GM18858 (cell line): Measurements from ENCODE around the gene DFFA.

Source experiments
- ATAC-seq: cut with Tn5 transposase; IDR thresholded peaks from one replicate; pipeline ENCODE4 v1.9.1; 2021; ENCODE audit not compliant: unreplicated experiment

Gene DFFA, protein sequence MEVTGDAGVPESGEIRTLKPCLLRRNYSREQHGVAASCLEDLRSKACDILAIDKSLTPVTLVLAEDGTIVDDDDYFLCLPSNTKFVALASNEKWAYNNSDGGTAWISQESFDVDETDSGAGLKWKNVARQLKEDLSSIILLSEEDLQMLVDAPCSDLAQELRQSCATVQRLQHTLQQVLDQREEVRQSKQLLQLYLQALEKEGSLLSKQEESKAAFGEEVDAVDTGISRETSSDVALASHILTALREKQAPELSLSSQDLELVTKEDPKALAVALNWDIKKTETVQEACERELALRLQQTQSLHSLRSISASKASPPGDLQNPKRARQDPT

DNA sequence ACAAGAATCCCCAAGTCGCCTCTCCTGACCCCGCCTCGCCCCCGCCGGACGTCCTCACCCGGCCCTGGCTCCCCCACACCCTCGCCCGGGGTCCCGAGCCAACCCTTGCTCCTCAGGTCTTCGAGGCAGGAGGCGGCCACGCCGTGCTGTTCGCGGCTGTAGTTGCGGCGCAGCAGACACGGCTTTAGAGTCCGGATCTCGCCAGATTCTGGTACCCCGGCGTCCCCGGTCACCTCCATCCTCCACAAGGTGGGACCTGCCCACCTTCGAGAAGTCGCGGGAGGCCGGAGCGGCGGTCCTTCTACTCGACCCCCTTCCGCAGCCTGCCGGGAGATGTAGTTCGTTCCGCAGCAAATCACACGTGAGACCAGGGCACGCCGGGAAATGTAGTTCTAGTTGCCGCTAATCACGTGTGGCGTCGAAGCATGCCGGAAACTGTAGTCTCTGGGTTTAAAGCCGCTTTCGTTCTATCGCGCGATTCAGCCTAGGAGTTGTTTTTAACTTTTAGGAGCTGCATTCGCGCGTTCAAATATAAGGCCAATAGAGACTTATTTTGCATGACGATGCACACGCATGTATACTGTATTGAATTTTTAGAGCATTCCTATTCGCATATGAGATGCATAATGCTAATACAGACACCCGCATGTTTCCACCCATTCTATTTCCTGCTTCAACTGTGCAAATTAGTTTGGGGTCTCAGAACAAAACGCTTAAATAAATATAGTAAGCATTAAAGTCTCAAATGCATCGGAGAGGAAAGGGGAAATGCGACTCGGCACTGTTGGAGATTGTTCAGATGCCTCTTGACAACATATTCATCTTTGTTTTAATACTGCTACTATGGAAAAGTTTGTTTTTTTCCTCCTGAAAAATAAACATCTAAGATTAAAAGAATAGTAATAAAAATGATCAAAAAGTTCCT is at the start of gene DFFA:
Gene DFFA (minus strand): TSS at position 310 of the 925 bp plus-strand sequence. CDS start 71 bp downstream, at position 239.
- peak; percentile 70 for ATAC-seq

DNA sequence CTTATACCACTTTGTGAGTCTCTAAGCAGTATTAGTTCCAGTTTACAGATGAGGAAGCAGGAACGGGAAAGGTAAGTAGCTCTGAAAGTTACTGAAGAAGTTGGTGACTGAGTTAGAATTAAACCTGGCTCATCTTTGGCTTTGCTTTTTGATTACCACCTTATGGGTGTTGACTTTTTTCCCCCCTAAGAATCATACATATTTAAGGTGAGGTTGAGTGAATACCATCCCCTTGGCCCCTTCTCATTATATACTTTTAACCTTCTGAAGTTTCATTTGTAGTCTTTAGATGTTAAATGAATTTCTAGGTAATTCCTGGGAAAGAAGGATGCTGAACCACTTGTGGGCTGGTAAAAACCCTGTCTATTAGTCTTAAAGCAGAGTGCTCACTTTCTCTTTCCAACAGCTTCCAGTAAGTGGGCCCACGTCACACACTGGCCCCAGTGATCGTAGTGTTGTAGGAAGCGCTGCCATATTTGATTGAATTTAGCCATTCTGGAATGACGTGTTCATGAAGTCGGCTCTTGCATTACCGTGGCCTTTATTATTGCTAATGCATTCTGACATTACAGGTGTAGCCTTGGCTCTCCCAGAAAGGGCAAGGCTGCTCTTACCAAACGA is 49.3 kb upstream of the DFFA start:
- no peak for ATAC-seq

DNA sequence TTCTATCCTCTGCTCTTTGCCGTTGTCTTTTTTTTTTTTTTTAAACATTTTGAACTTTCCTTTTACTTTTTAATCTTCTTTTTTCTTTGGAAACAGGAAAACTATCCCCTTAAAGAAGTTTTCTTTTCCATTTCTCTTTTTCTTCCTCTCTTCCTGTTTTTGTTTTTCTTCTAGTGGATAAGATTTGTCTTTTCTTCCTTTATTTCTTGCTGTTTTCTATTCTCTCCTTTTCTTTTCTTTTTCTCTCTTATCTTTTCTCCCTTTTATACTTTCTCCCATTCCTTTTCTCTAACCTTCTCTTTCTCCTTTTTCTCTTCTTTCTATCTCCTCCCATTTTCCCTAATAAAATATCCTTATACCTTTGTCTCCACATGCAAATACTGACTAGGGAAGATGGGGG is 48.6 kb upstream of the DFFA start:
- no peak for ATAC-seq

DNA sequence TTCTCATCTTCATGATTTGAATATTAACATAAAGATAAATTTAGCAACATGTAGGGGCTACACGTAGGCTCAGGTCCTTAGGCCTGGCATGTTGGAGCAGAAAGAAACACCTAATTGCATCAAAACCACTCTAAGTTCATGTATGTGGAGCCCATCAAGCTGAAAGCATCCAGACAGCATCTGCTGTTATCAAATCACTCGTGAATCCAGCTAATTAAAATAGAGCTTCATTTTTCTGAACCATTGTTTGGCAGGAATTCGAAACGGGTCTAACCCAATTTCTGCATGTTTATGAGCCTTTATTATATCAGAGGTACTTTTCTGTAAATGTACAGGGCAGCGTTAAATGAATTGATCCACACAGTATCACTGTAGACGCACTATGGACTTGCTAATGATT is 48.2 kb upstream of the DFFA start:
- no peak for ATAC-seq

DNA sequence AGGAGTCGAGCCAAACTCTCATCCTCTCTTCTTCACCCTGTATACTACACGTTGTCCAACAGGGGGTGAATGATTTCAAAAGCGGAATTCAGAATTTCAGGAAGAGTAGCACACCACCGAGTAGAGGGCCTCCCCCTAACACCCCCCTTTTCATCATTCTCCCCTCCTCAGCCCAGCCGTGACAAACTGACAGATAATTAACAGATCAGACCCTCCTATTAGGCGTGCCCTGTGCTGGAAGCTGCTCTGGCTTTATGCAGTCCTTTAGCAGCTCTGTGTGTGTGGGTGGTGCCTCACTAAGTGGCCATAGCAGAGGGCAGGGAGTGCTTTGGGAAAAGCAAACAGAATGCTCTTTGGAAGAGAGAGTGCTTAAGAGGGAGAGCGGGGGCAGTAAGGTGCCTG is 46.7 kb upstream of the DFFA start:
- no peak for ATAC-seq

DNA sequence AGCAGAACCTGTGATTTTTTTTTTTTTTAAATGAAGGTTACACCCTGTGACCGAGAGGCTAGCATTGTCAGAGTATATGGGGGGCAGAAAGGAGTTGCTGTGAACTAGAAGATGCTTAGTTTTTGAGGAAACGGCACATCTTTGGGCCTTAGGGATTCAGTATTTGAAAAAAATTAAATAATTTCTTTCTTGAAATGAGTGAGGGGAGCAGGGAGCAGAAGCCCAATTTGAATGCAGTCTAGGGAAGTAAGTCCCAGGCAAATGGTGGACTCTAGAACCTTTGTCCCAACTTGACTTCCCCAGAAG is 45.3 kb upstream of the DFFA start:
- no peak for ATAC-seq

DNA sequence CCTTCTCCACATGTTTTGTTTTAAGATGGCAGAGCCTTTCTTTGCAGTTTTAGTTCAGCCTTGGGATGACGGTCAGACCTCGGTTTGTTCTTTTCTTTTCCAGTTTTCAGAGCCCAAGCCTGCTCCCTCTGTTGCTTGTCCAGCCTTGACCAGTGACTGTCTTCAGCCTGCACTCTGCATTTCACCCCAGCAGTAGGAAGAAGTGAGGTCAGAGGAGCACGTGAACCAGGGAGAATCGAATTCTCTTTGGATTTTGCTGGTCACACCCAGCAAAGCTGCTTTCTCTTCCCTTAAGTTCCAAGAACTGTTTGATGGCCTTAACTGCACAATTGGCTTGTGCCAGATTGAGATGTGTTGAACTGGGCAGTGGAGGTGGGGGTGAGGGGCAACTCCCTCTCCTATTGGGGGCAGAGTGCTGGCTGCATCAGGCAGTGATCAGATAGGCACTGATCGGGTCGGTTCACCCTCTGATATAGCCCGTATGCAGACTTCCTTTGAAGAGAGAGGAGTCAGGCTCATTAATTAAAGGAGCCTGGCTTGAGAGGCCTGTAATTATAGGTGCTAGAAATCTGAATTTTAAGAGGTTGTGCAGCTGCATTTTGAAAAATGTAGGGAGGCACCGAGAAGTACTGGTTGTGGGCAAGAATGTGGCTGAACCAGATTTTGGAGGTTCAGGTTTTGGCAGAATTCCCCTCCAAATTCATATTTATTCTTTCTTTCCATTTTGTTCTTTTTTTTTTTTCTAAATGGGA is 44.8 kb upstream of the DFFA start:
- no peak for ATAC-seq

DNA sequence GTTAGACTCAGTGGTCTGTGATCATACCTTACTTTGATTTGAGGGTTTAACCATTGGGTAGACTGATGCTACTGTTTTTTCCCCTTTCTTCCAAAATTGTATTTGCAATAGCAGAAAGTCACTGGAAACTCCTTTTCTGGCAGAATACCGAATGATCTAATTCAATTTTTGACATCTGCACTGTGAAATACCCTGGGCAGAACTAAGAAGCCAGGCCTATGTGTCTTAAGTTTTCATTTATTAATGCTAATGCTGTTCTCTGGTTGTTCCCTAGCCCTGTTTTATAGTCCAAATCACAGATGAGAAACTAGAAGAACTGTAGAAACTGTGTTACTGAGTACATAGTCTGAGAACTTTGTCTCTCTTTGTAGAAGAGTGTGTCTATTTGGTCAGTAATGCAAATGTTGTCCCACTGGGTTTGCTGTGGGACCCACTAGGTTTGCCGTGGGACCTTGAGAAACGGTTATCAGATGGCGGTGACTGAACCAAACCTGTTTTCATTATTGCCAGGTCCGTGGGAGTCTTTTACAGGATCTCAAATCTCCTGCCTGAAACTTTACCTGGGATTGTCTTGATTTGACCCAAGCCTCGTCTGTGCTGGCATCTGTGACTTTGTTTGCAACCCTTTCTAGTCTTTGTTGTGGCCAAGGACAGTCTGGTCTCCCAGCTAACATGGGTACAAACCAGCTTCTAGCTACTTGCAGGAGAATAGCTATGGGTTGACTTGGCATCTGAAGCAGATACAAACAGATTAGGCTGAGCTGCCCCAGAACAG is 43.8 kb upstream of the DFFA start:
- no peak for ATAC-seq

DNA sequence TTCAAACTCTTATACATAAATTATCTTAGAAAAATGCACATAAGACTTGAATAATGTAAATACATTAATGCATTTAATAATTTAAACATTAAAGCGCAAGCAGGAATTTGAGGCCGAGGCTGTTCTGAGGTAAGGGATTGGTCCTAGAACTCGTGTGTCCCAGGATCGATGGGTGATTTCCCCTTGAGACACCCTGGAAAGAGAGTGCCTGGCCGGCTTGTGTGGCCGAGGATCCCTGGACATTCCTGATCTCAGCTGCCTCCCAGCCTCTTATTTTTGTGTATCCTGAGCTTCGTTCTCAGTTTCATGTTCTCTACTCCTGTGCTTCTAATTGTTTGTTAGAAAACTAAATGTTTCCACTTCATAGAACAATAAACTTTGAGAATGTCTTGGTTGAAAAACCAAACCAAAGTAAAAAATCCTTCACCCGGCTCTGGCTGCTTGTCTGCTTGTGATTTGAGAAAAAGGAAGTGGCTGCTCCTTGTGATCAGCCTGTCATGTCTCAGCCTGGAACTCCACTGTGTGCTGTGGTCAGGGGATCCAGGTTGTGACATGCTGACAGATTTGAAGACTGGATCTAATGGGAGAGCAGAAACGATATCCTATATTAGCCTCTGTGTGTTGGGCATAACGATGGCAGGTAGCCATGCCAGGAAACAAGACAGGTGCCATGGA is 43.1 kb upstream of the DFFA start:
- no peak for ATAC-seq

DNA sequence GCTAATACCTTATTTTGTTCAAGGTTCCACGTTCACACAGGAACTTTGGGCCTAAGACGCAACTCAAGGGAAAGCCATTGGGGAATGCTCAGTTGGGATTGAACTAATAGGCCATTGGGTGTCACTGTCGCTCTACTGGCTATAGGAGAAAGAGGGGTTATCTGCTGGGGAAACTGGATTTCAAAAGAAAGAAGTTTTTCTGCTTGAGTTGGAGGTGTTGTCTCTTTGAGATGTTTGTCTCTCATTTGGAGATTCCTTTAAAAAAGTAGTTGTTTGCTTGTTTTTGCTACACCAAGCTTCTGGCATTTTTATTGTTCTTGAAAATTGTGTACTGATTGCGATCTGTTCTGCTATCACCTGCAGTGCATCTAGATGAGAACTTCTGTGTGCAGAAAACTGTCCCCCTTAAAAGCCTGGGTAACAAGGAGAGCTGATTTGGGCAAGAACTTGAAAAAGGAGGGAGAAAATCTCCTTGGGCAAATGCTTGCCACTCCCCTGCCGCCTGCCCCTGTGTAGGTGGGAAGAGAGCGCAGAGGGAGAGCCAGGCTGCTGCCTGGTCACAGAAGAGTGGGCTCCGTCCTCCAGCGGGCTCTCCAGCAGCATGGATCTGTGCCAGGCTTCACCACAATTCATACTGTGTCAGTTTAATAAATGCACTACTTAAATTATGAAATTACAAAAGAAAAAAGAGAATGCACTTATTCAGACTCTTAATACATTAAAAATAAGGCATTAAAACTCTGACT is 42.3 kb upstream of the DFFA start:
- ATAC-seq, result no peak

DNA sequence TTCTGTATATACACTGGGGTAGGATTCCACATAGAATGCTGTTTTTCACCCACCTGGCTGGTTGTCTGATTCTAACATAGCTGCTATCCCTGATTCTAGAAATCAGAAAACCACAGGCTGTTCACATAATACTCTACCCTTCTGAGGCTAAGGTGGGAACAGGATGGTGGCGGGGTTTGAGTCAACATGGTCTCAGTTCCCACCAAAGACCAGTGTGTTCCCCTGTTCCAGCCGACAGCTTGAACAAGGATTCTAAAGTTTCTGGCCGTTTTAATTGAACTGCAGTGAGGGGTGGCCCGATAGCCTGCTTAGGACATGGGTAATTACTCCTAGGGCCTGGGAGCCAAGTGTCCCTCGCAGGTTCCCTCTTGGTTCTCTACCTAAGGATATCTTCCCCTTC is 40.9 kb upstream of the DFFA start:
- no peak for ATAC-seq

DNA sequence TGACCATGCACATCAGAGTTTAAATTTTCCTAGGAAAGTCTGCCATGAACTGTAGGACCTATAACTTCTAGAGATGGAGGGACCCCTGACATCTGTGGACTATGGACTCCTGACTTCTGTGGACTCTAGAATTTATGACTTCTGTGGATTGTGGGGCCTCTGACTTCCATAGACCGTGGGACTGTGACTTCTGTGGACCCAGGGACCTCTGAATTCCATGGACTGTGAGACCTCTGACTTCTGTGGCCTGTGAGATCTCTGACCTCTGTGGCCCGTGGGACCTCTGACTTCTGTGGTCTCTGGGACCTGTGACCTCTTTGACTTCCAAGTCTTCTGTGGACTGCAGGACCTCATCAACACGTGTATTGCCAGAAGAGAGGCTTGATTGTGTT is 39.2 kb upstream of the DFFA start:
- no peak for ATAC-seq

DNA sequence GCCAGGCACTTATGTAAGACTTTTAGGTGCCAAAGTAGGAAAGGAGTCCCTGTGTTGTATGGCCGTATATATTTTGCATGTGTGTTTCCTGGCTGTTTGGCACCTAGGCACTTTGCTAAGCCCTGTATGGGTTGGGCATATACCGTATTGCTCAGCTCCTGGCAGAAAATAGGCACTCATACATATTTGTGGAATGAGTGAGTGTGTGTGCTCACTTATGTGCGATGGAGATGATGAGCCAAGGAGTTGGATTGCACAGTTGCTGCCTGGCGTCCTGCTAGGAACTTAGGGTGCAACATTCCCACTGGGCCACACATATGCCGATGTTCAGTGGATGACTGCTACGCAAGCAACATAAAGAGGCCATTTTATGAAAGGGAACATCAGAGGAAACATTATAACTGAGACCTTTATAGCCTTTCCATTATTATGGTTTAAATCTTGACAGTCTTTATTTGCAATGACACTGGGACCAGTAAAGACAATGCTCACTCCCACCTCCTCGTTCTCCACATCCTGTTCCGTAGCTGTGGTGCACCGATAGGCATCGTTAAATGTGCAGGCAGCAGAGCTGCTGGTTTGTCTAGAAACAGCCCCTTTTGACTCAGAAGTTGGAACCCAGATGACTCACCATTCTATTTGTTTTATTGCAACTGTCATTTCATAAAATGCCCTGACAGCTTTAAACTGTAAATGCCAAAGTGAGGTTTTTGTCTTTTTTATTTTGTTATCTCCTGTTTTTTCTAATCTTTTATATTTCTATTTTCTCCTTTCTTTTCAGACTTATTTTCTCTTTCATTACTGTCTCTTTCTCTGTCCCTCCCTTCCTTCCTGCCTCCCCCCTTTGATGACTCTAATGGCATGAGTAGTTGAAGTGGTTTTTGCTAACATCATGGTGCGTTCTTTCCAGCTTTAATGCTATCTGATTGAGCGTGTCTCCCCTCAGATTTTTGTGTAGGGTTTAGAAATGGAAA is 38.5 kb upstream of the DFFA start:
- ATAC-seq, result peak; percentile 79

DNA sequence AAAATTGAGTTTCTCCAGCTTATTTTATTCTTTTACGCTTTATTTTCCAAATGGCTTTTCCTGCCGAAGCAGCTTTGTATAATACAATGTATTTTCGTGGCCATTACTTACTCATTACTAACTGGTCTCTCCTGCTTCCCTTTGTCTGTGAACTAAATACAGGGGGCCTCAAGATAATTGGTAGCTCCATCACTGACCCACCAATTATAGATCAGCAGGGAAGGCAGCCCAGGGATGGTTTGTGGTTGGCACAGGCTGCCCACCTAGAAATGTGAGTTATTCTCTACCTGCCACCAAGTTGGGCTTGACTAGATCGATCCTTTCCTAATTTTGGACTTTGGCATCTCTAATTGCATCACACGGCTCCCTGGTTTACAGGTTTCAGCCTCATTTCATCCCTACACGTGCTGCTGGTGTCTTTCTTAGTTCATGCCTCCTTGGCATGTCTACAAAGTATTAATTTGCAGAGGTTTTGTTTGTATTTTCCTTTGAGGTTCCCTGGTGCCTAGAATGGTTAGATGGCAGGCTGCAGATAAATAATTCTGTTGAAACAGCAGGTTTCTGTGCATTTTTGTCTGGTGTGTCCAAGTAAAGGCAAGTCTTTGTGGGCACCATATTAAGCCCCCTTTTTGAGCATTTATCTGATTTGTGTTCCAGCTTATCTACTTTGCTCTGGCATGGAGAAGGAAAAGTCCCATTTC is 37.6 kb upstream of the DFFA start:
- ATAC-seq, result no peak

DNA sequence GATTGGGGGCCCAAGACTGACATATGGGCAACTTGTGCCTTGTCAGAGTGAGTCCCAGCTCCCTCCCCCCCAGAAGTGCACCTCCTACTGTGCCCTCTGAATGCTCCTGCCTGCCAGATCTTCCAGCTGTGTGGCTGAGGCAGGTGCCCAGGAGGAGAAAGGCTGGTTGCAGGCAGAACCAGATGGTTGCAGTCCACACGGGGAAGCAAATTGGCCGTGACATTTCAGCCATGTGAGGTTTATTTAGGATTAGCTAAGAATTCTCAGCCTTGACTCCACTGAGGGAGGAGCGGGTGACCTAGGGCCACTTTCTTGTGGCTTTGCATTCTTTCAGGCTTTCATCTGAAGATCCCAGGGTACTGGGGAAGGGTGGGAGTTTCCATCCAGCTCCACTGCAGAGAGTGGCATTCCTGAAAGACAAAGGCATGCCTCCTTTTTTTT is 36.2 kb upstream of the DFFA start:
- no peak for ATAC-seq

DNA sequence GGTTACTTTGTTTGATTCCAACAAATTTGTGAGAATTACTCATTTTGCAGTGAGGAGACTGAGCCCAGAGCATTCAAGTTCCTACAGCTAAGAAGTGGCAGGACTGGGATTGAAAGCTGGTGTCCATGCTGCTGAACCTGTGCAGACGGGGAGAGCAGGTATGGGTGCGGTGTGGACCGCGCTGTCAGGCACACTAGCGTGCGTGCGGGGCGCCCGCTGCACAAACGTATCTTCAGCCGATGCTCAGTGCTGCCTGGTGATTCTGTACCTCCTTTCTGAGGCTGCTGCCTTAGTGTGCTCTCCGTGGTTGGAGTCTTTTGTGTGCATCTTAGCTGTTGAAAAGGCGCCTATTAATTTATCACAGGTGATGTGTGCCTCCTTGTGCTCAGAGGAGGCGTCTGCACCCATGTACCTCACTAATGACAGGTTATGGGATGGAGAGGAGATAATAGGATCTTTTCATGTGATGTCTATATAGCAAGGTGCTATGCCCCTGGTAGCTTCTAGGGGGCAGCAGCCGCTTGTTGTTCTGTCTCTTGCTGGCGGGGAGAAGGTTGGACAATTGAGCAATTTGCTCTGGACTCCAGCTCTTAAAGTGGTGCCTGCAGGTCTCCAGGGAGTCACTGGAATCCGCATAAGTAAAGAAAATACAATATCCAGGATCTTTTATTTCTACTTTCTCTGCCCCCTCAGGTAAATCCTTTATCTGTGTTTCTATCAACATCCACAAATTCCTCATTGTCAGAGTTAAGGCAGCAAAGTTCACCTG is 35.0 kb upstream of the DFFA start:
- no peak for ATAC-seq

DNA sequence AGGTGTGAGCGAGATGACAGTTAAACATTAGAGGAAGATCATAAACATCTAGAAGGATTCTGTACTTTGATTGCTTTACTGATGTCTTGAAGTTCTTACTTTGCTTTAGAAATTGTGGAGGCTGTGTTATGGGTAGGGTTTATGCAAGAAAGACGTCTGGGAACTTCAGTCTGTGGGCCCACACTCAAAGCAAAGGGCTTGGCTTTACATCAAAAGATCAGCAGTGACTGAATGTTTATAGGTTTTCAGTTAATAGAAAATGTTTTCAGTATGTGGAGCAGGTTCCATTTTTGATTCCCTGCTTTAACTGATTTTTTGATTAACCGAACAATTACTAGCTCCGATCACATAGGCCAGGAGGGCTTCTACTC is 34.3 kb upstream of the DFFA start:
- ATAC-seq, result no peak
